NOMO-1 (cell line): Measurements from ENCODE around the gene FLG.
"Not testable (repeated sequence)": the region's sequence is repeated elsewhere in the genome, so short reads cannot be mapped to it uniquely, and the experiment has no call there.

ENCODE experiments used
- DNase-seq, 2 experiments: peaks; one replicate each; lab custom pipeline; 2025; ENCODE audit not compliant: unreplicated experiment in 2 of 2; lab: John Stamatoyannopoulos, UW

Gene FLG

DNA sequence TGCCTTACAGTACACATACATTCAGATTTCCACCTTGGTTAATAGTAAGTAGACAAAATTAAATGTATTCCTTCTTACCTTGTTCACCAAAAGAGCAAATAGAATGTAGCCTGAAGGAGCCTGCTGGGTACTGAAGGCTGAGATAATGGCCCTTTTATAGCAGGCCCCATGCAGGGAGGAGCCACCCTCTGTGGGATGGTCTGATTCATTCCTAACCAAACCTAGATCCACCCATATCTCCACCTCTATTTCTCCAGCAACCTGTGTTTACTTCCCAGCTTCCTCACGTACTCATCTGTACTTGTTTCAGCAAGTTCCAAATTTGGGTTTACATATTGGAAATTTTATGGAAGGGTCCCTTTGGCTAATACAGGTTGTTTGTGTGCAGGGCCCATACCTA, at the start of gene FLG:
FLG (minus strand) TSS at position 129 of the 400 bp plus-strand sequence. CDS start 9,783 bp downstream, outside the sequence.
- DNase-seq, result no peak

- no peak for DNase-seq
These were observed 49.4 kb upstream of the FLG start for GRCh38 chr1:152374451-152374850.

DNA sequence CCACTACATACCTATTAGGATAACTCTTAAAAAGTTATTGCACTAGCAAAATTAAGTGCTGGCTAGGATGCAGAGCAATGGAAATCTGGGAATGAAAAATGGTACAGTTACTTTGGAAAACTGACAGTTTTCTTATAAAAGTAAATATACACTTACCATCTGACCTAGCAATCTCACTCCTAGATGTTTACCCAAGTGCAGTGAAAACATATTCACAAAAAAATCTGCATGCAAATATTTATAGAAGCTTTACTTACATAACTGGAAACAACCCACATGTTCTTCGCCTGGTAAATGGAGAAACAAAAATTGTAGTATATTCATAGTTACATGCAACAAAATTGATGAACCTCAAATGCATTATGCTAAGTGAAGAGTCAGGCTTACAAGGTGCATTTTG, 47.6 kb upstream of the FLG start:
- DNase-seq, result no peak

- no peak for DNase-seq
These were observed 42.4 kb upstream of the FLG start for GRCh38 chr1:152367436-152367835.

- no peak for DNase-seq
These were observed 34.9 kb upstream of the FLG start, which contains the start of gene FLG2 for GRCh38 chr1:152359906-152360305. FLG2 (minus strand) TSS chr1:152360006; CDS start chr1:152358884, 1,122 bp downstream.

DNA sequence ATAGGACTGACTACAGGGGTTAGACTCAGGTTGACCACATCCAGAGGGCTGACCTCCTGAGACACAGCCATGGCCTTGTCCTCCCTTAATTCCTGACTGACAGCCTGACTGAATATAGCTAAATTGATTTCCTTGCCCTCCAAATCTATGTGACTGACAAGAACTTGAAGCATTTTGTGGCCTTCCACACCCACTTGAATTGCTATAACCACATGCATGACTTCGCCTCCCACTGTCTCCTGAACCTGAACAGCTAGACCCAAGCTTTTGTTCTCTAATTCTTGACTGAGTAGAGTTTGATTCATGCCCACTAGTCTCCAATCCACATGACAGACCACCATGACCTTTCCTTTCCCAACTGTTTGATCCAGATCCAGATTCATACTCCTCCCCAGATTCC, 31.7 kb upstream of the FLG start:
- DNase-seq, result no peak

DNA sequence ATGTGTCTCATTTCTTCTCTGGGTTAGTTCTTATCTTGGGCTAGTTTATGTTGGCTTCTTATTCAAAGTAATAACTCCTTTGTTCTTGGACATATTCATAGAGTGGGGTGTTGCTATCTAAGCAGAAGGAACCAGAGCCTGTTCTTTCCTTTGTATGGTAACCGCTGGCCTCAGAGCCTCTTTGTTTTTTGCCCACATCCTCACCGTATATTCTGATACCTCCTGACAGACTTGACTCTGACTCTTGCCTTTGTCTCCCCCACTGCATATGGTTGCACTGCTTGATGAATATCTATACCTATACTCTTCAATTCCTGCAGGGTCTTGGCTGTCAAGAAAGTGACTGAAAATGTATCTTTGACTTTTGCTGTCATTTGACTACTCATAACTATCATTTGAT, 24.6 kb upstream of the FLG start:
- no peak for DNase-seq

DNA sequence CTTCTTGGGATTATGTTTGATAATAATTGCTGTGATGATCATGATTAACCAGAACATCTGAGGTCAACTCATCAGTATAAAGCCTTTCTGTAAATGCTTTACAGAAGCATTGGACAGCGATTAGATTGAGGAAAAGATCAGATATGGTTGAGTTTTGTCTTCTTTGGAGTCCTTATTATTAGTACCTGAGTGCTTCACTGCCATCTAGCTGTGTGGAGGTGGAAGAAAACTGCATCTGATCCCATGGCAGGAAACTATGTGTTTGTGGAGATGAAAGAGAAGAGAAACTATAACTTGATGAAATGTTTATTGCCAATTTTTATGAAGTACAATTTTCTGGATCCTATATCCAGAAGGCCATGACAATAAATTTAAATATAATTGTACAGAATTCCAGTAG, 23.4 kb upstream of the FLG start:
- no peak for DNase-seq

DNA sequence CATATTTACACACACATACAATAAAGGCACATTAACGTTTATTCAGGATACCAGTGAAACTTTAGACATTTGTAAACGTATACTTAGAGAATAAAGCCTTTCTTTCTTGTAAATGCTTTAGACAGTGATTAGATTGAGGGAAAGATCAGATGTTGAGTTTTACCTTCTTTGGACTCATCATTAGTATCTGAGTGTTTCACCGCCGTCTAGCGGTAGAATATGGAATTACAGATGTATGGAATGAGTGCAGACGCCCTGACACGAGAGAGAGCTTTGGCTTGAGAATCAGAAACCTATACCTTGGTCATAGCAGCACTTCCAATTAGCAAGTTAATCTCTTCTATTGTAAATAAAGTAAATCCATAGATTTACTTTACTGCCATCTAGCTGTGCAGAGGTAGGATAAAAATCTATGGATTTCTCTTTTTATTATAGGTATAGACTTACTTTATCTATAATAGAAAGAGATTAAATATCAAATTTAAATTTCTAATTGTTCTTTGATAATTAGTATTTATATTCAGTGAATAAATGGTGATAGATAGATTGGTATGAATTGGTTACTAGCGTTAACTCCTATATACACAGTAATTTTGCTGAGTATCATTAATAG, 22.2 kb upstream of the FLG start:
- DNase-seq, result peak in 1 of 2 experiments; percentile 41

DNA sequence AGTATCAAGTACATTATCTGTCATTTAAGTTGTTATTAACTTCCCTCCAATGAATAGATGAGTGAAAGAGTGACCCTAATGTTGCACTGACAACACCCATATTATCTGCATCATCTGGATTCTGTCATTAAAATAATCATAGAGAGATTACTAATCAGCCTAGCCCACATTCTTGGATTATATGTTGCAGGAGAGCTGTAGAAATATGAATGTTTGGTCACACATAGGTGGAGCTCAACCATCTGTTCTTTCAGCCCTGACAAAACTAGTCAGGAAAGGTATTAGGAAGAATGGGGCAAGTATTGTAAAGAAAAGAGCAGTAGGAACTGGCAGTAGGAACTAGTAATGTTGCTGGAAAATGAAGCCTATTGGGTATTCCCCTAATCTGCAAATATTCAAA, 19.4 kb upstream of the FLG start:
- no peak for DNase-seq

- no peak for DNase-seq
These were observed 18.0 kb upstream of the FLG start for GRCh38 chr1:152343006-152343405.

GRCh38 chr1:152335399-152335798, 10.4 kb upstream of the FLG start:
- no peak for DNase-seq

DNA sequence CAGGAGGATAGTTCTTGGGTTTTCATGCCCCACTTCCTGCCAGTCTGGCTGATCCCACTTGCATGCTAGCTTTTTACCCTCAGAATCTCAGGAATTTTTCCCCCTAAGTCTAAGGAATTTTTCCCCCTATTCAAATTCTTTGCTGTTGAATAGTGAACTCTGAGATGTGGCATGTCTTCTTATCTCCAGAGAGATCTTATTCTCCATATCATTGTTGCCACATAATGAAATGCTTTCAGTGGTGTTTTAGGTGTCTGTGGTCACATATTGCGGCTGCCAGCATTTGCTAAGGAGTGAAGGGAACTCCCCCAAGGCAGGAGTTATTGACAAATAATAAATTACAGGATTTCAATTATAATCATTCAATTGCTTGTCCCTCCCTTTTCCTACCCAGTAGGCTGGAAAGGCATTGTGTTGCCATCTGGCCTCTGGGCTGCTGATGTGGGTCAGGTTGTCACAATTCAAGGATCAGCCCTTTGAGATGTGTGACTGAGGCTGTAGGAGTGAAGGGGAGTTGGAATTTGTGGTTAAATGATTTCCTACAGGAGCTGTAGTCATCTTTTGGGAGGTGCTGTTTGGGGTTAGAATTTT, 3.9 kb upstream of the FLG start:
- DNase-seq, result no peak

DNA sequence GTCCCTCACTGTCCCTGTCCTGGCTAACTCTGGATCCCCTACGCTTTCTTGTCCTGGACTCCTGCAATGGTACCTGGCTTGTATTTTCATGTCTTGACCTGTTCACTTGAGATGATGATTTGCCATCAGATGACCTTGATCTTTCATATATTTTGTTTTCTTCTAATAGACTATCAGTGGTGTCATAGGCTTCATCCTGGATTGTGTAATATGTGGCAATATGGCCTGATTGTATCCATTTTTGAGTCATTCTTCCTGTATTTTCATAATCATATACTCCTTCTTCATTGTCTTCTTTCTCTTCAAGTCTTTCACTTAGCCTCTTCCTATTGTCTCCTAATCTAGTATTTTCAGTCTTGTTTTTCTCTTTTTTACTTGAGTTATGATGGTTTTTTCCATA, 11.1 kb downstream of the FLG start:
- DNase-seq, result no peak

- DNase-seq, result no peak
These were observed 11.7 kb downstream of the FLG start for GRCh38 chr1:152313319-152313801.

GRCh38 chr1:152312169-152312568, 12.9 kb downstream of the FLG start:
- DNase-seq, result not testable (repeated sequence)

DNA sequence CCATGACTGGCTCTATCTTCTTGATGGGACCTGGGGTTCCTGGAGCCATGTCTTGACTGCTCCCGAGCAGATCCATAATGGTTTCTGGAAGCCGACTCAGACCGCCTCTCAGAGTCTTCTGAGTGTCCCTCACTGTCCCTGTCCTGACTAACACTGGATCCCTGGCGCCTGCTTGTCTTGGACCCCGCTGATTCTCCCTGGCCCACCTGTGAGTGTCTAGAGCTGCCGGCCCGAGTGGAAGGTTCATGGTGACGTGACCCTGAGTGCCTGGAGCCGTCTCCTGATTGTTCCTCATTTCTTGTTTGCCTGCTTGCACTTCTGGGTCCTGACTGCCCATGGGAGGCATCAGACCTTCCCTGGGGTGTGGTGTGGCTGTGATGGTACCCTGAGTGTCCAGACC, 15.1 kb downstream of the FLG start:
- DNase-seq, result no peak

- not testable (repeated sequence) for DNase-seq
These were observed 15.6 kb downstream of the FLG start for GRCh38 chr1:152309320-152309901.

- not testable (repeated sequence) for DNase-seq
These were observed 16.3 kb downstream of the FLG start for GRCh38 chr1:152308758-152309157.

DNA sequence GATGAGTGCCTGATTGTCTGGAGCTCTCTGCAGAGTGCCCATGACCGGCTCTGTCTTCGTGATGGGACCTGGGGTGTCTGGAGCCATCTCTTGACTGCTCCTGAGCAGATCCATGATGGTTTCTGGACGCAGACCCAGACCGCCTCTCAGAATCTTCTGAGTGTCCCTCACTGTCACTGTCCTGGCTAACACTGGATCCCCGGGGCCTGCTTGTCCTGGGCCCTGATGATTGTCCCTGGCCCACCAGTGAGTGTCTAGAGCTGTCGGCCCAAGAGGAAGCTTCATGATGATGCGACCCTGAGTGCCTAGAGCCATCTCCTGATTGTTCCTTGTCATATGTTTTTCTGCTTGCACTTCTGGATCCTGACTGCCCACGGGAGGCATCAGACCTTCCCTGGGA, 17.1 kb downstream of the FLG start:
- not testable (repeated sequence) for DNase-seq

GRCh38 chr1:152306123-152306522, 18.9 kb downstream of the FLG start:
- not testable (repeated sequence) for DNase-seq

GRCh38 chr1:152304773-152305172, 20.3 kb downstream of the FLG start:
- not testable (repeated sequence) for DNase-seq
